ENCODE data around the gene RHOG. TPM values are rescaled to one million over a fixed set of nuclear protein-coding genes. Genes with fewer than 3 reads are reported as not detected.

The RHOG gene
- total RNA-seq, 1 experiment from 2014 or later = 33.6 TPM

DNA sequence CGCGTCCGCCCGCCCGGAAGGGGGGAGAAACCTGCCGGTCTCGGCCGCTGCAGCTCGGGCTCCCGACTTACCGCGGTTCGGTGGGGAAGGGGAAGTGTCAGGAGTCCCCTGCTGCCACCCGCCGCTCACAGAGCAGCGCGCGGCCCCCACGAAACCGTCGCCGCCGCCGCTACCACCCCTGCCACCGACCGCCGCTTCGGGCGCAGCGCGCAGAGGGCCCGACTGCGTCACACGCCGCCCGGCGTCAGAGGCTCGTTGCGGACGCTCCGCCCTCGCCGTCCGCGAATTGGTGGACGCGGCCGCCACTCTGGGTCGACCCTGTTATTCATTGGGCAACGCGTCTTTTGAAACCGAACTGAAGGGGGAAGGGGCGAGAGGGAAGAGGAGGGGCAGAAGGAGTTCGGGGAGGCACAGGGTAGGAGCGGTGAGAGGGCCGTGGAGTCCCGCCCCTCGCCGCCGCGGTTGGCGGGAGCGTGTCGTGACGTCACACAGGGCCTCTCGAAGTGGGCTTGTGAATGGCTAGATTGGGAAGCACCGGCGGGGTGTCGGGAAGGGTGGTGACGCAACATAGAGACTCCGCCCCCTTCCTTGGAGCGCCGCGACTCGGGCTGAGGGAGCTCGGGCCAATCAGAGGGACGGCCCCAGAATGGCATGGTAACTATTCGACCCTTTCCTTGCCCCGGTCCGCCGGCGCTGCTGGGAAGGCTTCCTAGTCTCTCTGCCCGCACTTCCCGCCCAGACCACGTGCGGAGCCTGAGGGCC, 43.2 kb downstream of the RHOG start, which contains the start of gene NUP98 (continued):
- no peak for TF ChIP-seq ERG (CRISPR knock-in tag; IDR thresholded peaks at IDR 0.05)
- TF ChIP-seq NFATC4 (CRISPR knock-in tag; IDR thresholded peaks at IDR 0.05) = no peak
- TF ChIP-seq, protein P1, sequence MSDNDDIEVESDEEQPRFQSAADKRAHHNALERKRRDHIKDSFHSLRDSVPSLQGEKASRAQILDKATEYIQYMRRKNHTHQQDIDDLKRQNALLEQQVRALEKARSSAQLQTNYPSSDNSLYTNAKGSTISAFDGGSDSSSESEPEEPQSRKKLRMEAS (CRISPR knock-in tag; IDR thresholded peaks at IDR 0.05) = peak; percentile 98
- TF ChIP-seq TCF7 (CRISPR knock-in tag; IDR thresholded peaks at IDR 0.05; ENCODE audit: low read depth) = 0 out of 2 replicates have a peak, but pooled peaks have one; percentile 29
- peak; percentile 65; the same call in 1 of the 2 replicates for TF ChIP-seq HMGXB4 (CRISPR knock-in tag; IDR thresholded peaks at IDR 0.05)
- TF ChIP-seq, protein P2, sequence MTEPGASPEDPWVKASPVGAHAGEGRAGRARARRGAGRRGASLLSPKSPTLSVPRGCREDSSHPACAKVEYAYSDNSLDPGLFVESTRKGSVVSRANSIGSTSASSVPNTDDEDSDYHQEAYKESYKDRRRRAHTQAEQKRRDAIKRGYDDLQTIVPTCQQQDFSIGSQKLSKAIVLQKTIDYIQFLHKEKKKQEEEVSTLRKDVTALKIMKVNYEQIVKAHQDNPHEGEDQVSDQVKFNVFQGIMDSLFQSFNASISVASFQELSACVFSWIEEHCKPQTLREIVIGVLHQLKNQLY (CRISPR knock-in tag; IDR thresholded peaks at IDR 0.05) = 0 out of 2 replicates have a peak, but pooled peaks have one; percentile 26
- no peak for TF ChIP-seq NR1H2 (CRISPR knock-in tag; IDR thresholded peaks at IDR 0.05)
- TF ChIP-seq PRDM15 (CRISPR knock-in tag; IDR thresholded peaks at IDR 0.05) = no peak
- no peak for TF ChIP-seq PREB (CRISPR knock-in tag; IDR thresholded peaks at IDR 0.05; ENCODE audit: borderline replicate concordance)
- TF ChIP-seq AFF4 (CRISPR knock-in tag; IDR thresholded peaks at IDR 0.05; ENCODE audit: borderline replicate concordance) = no peak
- no peak for TF ChIP-seq ZNF425 (CRISPR knock-in tag; conservative IDR thresholded peaks at IDR 0.05)
- no peak for TF ChIP-seq OVOL2 (CRISPR knock-in tag; IDR thresholded peaks at IDR 0.05; ENCODE audit: borderline replicate concordance)
- TF ChIP-seq, protein P3, sequence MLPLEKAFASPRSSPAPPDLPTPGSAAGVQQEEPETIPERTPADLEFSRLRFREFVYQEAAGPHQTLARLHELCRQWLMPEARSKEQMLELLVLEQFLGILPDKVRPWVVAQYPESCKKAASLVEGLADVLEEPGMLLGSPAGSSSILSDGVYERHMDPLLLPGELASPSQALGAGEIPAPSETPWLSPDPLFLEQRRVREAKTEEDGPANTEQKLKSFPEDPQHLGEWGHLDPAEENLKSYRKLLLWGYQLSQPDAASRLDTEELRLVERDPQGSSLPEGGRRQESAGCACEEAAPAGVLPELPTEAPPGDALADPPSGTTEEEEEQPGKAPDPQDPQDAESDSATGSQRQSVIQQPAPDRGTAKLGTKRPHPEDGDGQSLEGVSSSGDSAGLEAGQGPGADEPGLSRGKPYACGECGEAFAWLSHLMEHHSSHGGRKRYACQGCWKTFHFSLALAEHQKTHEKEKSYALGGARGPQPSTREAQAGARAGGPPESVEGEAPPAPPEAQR (CRISPR knock-in tag; IDR thresholded peaks at IDR 0.05) = no peak
- peak; percentile 79 for TF ChIP-seq ETV6 (CRISPR knock-in tag; IDR thresholded peaks at IDR 0.05)
- TF ChIP-seq KAT7 (CRISPR knock-in tag; IDR thresholded peaks at IDR 0.05; ENCODE audit: borderline replicate concordance) = no peak
- peak; percentile 76; the same call in 1 of the 2 replicates for TF ChIP-seq ELF4 (CRISPR knock-in tag; IDR thresholded peaks at IDR 0.05; ENCODE audit: low read depth)
- TF ChIP-seq NR2C2 (CRISPR knock-in tag; IDR thresholded peaks at IDR 0.05) = no peak
- TF ChIP-seq, protein P4, sequence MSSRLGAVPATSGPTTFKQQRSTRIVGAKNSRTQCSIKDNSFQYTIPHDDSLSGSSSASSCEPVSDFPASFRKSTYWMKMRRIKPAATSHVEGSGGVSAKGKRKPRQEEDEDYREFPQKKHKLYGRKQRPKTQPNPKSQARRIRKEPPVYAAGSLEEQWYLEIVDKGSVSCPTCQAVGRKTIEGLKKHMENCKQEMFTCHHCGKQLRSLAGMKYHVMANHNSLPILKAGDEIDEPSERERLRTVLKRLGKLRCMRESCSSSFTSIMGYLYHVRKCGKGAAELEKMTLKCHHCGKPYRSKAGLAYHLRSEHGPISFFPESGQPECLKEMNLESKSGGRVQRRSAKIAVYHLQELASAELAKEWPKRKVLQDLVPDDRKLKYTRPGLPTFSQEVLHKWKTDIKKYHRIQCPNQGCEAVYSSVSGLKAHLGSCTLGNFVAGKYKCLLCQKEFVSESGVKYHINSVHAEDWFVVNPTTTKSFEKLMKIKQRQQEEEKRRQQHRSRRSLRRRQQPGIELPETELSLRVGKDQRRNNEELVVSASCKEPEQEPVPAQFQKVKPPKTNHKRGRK (CRISPR knock-in tag; IDR thresholded peaks at IDR 0.05; ENCODE audit: borderline replicate concordance) = no peak
- TF ChIP-seq ZNF671 (CRISPR knock-in tag; IDR thresholded peaks at IDR 0.05) = no peak
